Measurements from ENCODE around the gene THSD7B.
"Not testable (repeated sequence)": the region's sequence is repeated elsewhere in the genome, so short reads cannot be mapped to it uniquely, and the experiment has no call there.

THSD7B gene

GRCh38 chr2:136935119-136935518 is 169.8 kb downstream of the THSD7B start:
- DNase-seq, result no peak

- DNase-seq, result no peak
Measured at GRCh38 chr2:136956050-136956449, 190.7 kb downstream of the THSD7B start.

- DNase-seq, result no peak
Measured at GRCh38 chr2:136957044-136957443, 191.7 kb downstream of the THSD7B start.

- DNase-seq, result no peak
Measured at GRCh38 chr2:136962105-136962725, 196.9 kb downstream of the THSD7B start.

- no peak for DNase-seq
Measured at GRCh38 chr2:136966485-136966884, 201.1 kb downstream of the THSD7B start.

- DNase-seq, result no peak
Measured at GRCh38 chr2:136980303-136980702, 215.0 kb downstream of the THSD7B start.

- DNase-seq, result not testable (repeated sequence)
Measured at GRCh38 chr2:136981689-136982088, 216.3 kb downstream of the THSD7B start.

GRCh38 chr2:136985044-136985443 is 219.7 kb downstream of the THSD7B start:
- DNase-seq, result no peak

- DNase-seq, result no peak
Measured at GRCh38 chr2:136986605-136987221, 221.4 kb downstream of the THSD7B start.

GRCh38 chr2:136990316-136990715 is 225.0 kb downstream of the THSD7B start:
- no peak for DNase-seq

- no peak for DNase-seq
Measured at GRCh38 chr2:136994793-136995192, 229.4 kb downstream of the THSD7B start.

- no peak for DNase-seq
Measured at GRCh38 chr2:136997557-136997956, 232.2 kb downstream of the THSD7B start.

- no peak for DNase-seq
Measured at GRCh38 chr2:137000811-137001210, 235.5 kb downstream of the THSD7B start.

GRCh38 chr2:137002896-137003295 is 237.6 kb downstream of the THSD7B start:
- DNase-seq, result no peak

GRCh38 chr2:137005210-137005609 is 239.9 kb downstream of the THSD7B start:
- no peak for DNase-seq

GRCh38 chr2:137007938-137008337 is 242.6 kb downstream of the THSD7B start:
- no peak for DNase-seq

- DNase-seq, result no peak
Measured at GRCh38 chr2:137009953-137010352, 244.6 kb downstream of the THSD7B start.

- no peak for DNase-seq
Measured at GRCh38 chr2:137020452-137021196, 255.3 kb downstream of the THSD7B start.

- no peak for DNase-seq
Measured at GRCh38 chr2:137021763-137022162, 256.4 kb downstream of the THSD7B start.

GRCh38 chr2:137023205-137023604 is 257.9 kb downstream of the THSD7B start:
- DNase-seq, result no peak

- DNase-seq, result no peak
Measured at GRCh38 chr2:137031731-137032130, 266.4 kb downstream of the THSD7B start.

GRCh38 chr2:137036619-137037018 is 271.3 kb downstream of the THSD7B start:
- no peak for DNase-seq

GRCh38 chr2:137039482-137040152 is 274.3 kb downstream of the THSD7B start:
- no peak for DNase-seq

- no peak for DNase-seq
Measured at GRCh38 chr2:137047369-137047768, 282.0 kb downstream of the THSD7B start.
